Body of pancreas (tissue), 4 donors: ENCODE data around the gene TMEM40.

Experiments
- POLR2A ChIP-seq, 3 donors: fragments of 450-650 bp; IDR thresholded peaks; one replicate each; pipeline ENCODE4 v1.6.1; 2016; ENCODE audit warnings: antibody characterized with exemption in 3 of 3, mild to moderate bottlenecking in 2 of 3
- TF ChIP-seq, protein P1 (sequence below), 7 experiments: fragments of 450-650 bp in 4 of 7; fragments of 200-600 bp in 3 of 7; sonication (generic) in 3 of 7; IDR thresholded peaks; one replicate each; pipeline ENCODE4 v1.5.1; 2016 to 2019; ENCODE audit warnings: antibody characterized with exemption in 7 of 7

- TF ChIP-seq, protein P1, sequence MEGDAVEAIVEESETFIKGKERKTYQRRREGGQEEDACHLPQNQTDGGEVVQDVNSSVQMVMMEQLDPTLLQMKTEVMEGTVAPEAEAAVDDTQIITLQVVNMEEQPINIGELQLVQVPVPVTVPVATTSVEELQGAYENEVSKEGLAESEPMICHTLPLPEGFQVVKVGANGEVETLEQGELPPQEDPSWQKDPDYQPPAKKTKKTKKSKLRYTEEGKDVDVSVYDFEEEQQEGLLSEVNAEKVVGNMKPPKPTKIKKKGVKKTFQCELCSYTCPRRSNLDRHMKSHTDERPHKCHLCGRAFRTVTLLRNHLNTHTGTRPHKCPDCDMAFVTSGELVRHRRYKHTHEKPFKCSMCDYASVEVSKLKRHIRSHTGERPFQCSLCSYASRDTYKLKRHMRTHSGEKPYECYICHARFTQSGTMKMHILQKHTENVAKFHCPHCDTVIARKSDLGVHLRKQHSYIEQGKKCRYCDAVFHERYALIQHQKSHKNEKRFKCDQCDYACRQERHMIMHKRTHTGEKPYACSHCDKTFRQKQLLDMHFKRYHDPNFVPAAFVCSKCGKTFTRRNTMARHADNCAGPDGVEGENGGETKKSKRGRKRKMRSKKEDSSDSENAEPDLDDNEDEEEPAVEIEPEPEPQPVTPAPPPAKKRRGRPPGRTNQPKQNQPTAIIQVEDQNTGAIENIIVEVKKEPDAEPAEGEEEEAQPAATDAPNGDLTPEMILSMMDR (IDR thresholded peaks at IDR 0.05), result no peak
- no peak for TF ChIP-seq POLR2A (IDR thresholded peaks at IDR 0.05)
Observed at GRCh38 chr3:12808587-12808986, 49.5 kb upstream of the TMEM40 start.
